Measurements from ENCODE around the gene ARSA.
A peak's percentile ranks its signal among the peaks of the same experiment; 100 is the strongest.
"Not testable (repeated sequence)": the region's sequence is repeated elsewhere in the genome, so short reads cannot be mapped to it uniquely, and the experiment has no call there.

ARSA gene

DNA sequence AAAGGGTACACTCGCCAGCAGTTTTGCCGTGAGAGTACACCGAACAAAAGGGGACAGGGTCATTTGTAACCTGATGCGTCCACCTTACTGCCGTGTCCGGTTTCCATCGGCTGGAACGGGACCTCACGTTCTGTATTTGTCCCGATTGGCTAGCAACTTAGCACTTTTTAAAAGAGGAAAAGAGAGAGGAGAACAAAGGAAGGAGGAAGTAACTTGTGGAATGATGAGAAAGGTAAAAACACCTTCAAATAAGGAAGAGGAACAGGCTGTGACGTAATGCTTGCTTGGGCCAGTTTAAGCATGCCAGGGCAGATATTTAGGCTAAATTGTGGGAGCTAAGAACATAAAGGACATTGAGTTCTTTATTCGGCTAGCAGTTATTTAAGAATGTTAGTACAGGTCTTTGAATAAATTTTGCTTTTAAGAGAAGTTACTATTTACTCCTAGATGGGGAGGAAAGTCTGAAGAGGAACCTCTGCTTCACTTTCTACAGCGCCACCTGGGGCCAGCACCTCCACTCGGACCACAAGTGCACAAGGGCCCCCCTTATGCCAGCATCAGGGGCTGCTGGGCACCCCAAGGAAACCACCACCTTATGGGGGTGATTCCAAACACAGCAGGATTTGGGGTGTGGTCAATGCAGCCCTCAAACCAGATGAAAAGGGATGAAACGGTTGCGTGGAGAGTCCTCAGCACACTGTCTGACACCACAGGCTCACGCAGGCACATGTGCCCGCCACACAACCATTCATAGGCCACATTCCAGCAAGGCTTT, 5.8 kb downstream of the ARSA start:
- no peak for DNase-seq (ENCODE audit: low read depth)

- no peak for DNase-seq (ENCODE audit: low read depth)
Measured at GRCh38 chr22:50621356-50621880, 6.5 kb downstream of the ARSA start.

DNA sequence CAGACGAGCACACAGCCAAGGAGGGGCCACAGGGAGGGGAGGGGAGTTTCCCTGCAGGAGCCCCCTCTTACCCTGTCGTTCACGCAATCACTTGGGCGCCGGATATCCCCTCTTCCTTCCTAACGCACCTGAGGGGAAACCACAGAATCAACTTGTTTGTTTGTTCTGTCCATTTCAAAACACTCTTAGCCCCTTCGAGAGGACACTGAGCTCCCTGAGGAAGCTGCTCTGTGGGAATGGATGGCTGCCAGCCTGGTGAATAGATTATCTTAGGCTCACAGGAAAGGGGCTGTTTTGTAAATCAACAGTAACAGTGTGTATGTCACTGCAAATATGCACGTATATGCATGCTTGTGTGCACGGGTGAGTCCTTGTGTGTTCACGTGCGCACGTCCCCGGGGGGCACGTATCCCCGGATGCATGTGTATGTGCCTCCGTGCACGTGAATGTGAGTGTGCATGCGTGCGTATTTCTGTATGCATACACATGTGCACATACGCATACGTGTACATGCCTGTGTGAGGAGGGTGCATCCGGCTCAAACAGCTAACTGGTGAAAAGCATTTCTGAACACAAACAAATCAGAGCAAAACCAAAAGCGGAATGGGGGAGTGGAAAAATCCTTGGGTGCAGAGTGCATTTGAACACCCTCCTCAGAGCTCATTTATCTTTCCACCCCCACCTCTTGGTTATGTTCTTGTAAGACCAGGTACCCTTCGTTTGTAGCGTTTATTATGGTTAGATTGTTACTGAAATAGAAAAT, 7.2 kb downstream of the ARSA start:
- peak; percentile 89 for DNase-seq (ENCODE audit: low read depth)

DNA sequence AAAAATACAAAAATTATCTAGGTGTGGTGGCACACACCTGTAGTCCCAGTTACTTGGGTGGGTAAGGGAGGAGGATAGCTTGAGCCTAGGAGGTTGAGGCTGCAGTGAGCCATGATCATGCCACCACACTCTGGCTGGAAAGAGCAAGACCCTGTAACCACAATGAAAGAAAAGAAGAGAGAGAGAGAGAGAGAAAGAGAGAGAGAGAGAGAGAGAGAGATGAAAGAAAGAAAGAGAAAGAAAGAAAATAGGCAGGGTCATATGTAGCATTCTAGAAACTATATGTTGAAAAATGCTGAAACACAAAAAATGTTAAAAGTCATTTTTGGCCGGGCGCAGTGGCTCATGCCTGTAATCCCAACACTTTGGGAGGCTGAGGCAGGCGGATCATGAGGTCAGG, 13.7 kb downstream of the ARSA start:
- not testable (repeated sequence) for DNase-seq (ENCODE audit: low read depth)

DNA sequence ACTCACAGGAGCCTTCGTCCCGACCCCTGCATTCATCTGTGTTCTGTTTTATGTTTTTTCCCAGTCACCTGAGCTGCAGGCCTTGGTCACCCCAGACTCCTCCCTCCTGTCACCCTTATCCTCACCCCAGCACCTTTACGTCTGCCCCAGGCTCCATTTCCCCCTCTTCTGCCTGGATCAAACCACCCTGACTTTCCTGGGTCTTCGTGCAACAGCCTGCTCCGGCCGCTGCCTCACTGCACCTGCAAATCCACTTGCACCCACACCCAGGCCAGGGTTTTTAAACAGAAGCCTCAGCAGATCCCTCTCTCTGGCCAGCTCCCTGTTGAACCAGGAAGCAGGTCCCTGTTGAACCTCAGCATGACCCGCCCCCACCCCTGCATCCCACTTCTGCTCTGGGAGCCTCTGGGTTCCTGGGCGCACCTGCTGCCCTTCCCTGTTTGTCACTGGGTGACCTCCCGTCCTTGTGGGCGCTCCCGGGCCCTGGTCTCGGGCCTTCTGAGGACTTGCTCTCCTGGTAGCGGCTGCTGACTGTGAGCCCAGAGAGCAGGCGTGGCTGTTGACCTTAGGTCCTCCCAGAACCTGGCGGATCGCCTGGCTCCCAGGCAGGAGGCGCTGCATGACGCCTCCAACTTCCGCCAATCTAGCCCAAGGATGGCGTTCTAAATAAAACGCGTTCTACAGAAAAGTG, 14.5 kb downstream of the ARSA start:
- DNase-seq (ENCODE audit: low read depth) = no peak

DNA sequence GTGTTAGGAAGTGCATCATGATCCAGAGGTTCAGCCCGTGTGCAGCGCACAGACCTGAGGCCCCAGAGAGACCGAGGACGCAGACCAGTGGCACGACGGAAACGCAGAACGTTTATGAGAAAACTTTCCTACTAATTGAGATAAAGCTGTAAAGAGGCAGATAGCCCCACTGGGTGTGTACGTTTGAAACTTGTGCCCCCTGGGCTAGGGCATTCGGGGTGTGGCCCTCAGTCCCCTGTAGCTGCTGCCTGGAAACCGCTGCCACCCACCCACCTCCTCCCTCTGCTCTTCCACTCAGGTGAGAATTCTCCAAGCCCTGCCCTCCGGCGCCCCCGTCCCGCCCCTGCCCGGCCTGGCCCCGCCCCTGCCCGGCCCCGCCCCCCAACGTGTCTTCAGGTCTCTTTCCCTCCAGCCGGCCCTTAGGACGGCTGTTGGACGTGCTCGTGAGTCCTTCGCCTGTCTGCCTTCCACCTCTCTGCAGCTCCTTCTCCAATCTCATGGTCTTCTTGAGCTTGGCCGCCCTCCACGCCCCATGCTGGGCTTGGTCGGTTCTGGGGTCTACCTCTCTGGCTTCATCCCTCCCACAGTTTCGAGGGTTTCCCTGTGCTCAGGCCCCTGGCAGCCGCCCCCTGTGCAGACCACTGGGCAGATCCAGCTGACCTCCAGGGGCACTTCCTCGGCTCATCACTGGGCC, 15.3 kb downstream of the ARSA start:
- DNase-seq (ENCODE audit: low read depth) = no peak

- DNase-seq (ENCODE audit: low read depth) = no peak
Measured at GRCh38 chr22:50612168-50612527, 15.8 kb downstream of the ARSA start.

DNA sequence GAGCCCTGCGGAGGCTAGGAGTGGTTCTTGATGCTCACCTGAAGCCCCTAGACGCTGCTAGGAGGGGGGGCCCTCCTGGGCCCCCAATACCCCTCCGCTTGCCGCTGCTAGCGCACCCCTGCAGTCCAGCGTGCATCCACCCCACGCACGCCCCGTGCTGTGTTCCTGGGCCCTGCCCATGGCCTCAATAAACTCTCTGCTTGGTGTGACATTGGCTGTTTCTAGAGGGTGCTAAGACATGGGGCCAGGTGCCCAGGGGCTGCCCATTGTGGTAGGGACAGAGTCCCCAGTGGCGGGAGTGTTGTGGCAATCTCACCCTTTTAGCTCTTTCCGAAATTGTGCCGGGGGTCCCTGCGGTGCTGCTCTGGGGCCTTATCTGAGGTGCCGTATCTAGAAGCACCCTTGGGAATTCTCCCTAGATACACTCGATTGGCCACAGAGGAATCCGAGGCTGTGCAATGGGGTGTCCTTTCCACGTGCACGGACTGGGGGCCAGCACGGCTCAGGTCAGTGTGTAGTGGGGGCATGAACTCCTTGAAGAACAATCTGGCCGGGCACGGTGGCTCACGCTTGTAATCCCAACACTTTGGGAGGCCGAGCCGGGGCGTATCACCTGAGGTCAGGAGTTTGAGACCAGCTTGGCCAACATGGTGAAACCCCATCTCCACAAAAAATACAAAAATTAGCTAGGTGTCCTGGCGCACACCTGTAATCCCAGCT, 16.5 kb downstream of the ARSA start:
- no peak for DNase-seq (ENCODE audit: low read depth)

GRCh38 chr22:50610581-50610980, 17.4 kb downstream of the ARSA start:
- no peak for DNase-seq (ENCODE audit: low read depth)

DNA sequence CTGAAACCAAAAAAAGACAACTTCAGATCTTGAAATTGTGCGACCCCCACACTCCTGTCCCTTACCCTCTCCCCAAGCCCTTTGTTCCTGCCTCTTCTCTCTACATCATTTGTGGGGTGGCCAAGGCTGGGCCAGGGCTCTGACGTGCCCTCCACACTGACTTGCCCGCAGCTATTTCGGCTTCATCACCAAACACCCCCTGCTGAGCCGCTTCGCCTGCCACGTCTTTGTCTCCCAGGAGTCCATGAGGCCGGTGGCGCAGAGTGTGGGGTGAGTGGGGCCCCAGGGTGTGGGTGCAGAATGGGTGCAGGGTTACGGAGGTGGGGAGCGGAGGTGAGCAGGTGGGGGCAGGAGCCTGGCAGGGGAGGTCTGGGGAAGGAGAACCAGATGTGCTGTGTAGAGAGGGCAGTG, 17.9 kb downstream of the ARSA start:
- DNase-seq (ENCODE audit: low read depth) = no peak

DNA sequence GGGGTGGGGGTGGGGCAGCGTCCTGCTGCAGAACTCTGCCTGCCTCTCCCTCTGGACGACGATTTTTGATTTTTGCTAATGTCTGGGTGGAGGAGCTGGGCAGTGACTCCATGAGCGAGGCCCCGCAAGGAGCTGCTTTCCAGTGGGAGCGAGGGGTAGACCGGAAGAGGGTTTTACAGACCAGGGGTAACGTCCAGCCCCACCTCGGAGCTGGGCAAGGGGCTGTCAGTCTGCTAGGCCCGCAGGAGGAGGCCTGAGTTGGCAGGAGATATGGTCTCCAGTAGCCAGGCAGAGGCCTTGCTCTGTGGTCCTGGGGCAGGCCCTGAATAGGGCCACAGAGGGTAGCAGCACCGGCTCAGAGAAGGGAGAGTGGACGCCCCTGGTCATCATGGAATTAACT, 18.4 kb downstream of the ARSA start:
- DNase-seq (ENCODE audit: low read depth) = no peak

DNA sequence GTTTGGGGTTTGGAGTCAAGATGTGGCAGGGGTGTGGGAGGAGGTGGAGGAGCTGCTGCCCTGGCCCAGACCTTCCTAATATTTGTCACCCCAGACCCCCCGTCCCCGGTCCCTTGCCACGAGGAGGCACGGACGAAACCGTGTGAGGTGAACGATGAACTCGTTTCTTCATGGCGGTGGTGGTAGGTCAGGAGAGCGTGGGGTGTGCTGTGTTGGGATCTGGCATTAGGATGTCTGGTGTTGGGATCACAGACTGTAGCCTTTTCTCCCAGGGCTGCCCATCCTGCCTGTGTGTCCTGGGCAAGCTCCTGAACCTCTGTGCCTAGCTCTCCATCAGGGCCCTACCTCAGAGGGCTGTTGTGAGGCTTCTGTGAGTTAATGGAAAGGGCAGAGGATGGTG, 19.0 kb downstream of the ARSA start:
- no peak for DNase-seq (ENCODE audit: low read depth)

GRCh38 chr22:50608058-50608840, 19.7 kb downstream of the ARSA start:
- DNase-seq (ENCODE audit: low read depth) = not testable (repeated sequence)

- DNase-seq (ENCODE audit: low read depth) = no peak
Measured at GRCh38 chr22:50607659-50608020, 20.3 kb downstream of the ARSA start.

GRCh38 chr22:50606946-50607658, 20.9 kb downstream of the ARSA start:
- no peak for DNase-seq (ENCODE audit: low read depth)

- no peak for DNase-seq (ENCODE audit: low read depth)
Measured at GRCh38 chr22:50606165-50606945, 21.6 kb downstream of the ARSA start.

DNA sequence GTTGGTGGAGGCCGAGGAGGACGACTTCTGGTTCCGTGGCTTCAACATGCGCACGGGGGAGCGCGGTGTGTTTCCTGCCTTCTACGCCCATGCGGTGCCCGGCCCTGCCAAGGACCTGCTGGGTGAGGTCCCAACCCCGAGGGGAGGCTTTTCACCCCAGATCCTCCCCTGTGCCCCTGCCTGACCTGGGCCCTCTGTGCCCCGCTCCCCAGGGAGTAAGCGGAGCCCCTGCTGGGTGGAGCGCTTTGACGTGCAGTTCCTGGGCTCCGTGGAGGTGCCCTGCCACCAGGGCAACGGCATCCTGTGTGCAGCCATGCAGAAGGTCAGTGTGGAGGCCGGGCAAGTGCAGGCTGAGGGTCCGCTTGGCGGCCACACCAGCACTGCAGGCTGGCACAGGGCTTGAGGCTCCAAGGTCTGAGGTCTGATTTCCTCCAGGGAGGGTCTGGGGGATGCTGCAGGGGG, 22.3 kb downstream of the ARSA start:
- DNase-seq (ENCODE audit: low read depth) = no peak

DNA sequence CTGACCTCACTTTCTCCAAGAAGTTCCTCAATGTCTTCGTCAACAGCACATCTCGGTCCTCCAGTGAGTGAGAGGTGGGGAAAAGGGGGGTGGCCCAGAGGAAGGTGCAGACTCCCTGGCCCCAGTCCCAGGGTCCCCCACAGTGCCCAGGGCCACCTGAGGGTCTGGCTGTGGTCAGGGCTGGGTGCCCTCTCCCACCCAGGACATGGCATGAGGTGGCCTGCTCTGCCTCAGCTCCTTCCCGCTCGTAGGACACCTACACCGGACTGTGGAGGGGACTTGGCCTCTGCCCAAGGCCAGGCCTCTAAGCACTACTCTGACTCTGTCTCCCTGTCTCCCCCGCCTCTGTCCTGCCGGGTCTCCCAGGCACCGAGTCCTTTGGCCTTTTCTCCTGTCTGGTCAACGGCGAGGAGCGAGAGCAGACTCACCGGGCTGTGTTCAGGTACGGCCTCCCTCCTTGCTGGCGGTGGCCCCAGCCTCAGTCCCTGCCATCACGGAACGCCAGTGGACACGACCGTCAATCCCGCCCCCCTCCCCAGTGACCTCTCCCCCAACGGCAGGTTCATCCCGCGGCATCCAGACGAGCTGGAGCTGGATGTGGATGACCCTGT, 22.8 kb downstream of the ARSA start:
- no peak for DNase-seq (ENCODE audit: low read depth)

Data from activated gamma-delta T cell treated with anti-CD3 and anti-CD28 coated beads, Interleukin-2, amount 50 U/mL, for 16 hours (primary cell).